Measurements from ENCODE around the gene FOXL1. TPM values are rescaled to one million over a fixed set of nuclear protein-coding genes. Genes with fewer than 3 reads are reported as not detected.

FOXL1 gene
- total RNA-seq, 2 experiments from 2014 or later, result not detected

DNA sequence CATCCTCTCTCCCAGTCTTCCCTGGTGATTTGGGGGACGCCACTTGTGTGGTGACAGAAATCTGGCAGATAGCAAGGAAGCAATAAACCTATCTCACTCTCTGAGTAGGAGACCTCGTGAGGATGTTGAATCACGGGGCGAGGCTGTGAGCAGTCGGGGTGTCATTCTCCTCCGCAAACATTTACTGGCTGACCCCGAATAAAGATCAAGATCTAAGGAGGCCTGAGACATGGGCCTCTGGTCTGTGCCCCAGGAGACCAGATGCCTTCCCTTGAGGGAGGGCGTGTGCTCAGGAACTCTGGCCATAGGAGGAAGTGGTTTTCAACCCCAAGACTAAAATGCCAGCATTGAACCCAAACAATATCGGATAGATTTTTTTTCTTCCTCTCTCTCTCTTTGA lies 53.1 kb downstream of the FOXL1 start:
- H3K9me3 Mint-ChIP-seq (ENCODE audit: low read depth), result no peaks in the 10 kb centered on the region
- H3K36me3 Mint-ChIP-seq (ENCODE audit: low read depth), result no peaks in the 10 kb centered on the region
- CTCF ChIA-PET, result no interaction called here
- H3K4me3 Mint-ChIP-seq, result no peak overlapping the region
- no peak overlapping the region for H3K27ac Mint-ChIP-seq
- intact Hi-C loops (cut with DNase I, micrococcal nuclease), result no loop called here
- DNase-seq, result no peak
- POLR2A ChIA-PET, result no interaction called here
- ATAC-seq, result no peak
- H3K27me3 Mint-ChIP-seq, result peaks cover 16% of the 10 kb centered on the region
- H3K4me1 Mint-ChIP-seq, result no peaks in the 10 kb centered on the region

Other genes starting within 250 kb of the FOXL1 start
- gene FOXF1, start 68.0 kb upstream of the FOXL1 start, total RNA-seq, result not detected
- gene MTHFSD, start 23.3 kb upstream of the FOXL1 start, total RNA-seq, result 10 to 100 TPM; 21.2 to 22.1 TPM
- gene FOXC2, start 11.7 kb upstream of the FOXL1 start, total RNA-seq, result not detected